ES-I3 (cell line): ENCODE data around the gene CWC27.

Source experiments
- H3K36me3 ChIP-seq: 2 replicates; pipeline ENCODE4 v1.6.1; 2013; ENCODE audit warnings: mild to moderate bottlenecking, low read length, control low read depth, moderate library complexity; ENCODE audit not compliant: insufficient read depth
- H3K4me1 ChIP-seq: 2 replicates; pipeline ENCODE4 v1.6.1; 2013; ENCODE audit warnings: mild to moderate bottlenecking, control low read depth, low read length; ENCODE audit not compliant: insufficient read depth
- H3K9ac ChIP-seq: 2 replicates; pipeline ENCODE4 v1.6.1; 2013; ENCODE audit warnings: low read depth, mild to moderate bottlenecking, low read length, moderate library complexity
- H3K9me3 ChIP-seq: 2 replicates; pipeline ENCODE4 v1.6.1; 2013; ENCODE audit warnings: mild to moderate bottlenecking, low read length, moderate library complexity; ENCODE audit not compliant: control insufficient read depth, insufficient read depth

CWC27 gene

DNA sequence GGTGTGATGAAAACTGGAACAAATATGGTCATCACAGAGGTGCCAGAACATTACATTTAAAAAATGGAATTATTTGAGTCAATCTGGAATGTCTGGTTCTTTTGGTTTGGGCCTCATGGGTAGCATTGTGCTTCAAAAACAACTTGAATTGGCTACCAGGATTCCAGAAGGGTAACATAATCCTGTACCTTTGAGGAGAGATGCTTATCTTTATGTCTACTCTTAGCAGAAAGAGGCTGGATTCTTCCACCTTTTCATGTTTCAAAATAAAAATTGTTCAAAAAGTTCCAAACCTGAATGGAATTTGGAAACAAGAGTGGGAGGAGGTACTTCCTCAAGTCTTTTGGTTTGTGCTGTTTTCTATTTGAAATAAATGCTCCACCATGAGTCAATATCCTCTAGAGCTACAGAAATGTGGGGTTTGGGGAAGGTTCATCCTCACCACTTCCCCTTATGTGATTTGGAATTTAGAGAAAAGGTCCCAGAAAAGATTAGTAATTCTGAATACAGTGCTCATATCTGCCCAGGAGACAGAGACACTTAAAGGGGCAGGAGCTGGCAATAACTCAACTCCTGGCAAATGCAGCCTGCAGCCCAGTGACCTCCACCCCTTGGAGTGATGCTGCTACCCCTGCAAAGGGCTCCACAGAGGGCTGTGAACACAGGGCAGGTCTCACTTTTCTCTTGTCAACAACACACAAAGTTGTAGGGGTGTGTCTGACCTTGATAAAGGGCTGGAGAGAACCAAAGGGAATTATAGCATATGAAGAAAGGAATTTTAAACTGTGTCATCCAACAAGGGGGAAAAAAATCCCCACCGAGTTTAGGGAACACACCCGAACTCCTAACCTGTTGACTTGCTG is 272.8 kb downstream of the CWC27 start:
- Histone ChIP-seq H3K9ac (no peak overlapping the region), H3K4me1 (peaks cover 7% of the 10 kb centered on the region), H3K36me3 (no peaks in the 10 kb centered on the region), H3K9me3 (no peaks in the 10 kb centered on the region)

DNA sequence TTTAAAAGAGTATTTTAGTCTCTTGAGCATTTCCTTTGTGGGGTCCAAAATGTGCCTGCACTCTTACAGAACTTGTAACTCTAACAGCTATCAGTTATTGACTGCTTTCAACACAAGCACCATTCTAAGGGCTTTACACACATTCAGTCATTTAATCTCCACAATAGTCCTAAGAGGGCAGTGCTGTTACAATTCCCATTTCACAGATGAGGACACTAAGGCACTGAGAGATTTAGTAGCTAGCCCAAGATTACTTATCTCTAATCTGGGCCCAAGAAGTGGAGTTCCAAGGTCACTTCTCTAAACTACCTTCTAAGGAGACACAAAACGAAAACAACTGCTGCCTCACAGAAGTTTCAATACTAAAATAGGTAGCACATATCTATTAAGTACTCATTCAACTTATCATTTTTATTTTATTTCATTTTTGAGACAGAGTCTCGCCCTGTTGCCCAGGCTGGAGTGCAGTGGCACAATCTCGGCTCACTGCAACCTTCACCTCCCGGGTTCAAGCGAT is 275.2 kb downstream of the CWC27 start:
- Histone ChIP-seq H3K9ac (no peak overlapping the region), H3K4me1 (no peaks in the 10 kb centered on the region), H3K9me3 (no peaks in the 10 kb centered on the region), H3K36me3 (no peaks in the 10 kb centered on the region)

DNA sequence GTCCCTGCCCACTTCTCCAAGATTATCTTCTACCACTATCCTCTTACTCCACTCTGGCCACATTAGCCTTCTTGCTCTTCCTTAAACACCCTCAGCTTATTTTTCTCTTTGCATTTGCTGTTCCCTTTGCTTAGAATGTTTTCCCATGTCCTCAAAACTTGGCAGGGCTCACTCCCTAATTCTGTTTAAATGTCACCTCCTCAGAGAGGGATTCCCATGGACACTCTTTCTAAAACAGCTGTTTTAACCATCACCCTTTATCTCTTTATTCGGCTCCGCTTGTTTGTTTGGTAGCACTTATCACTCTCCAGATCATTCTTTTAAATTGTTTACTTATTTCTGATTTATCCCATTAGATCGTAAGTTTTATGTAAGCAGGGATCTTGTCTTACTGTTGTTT is 278.5 kb downstream of the CWC27 start:
- H3K9me3 ChIP-seq = no peaks in the 10 kb centered on the region
- H3K36me3 ChIP-seq = no peaks in the 10 kb centered on the region
- no peaks in the 10 kb centered on the region for H3K4me1 ChIP-seq
- no peak overlapping the region for H3K9ac ChIP-seq

DNA sequence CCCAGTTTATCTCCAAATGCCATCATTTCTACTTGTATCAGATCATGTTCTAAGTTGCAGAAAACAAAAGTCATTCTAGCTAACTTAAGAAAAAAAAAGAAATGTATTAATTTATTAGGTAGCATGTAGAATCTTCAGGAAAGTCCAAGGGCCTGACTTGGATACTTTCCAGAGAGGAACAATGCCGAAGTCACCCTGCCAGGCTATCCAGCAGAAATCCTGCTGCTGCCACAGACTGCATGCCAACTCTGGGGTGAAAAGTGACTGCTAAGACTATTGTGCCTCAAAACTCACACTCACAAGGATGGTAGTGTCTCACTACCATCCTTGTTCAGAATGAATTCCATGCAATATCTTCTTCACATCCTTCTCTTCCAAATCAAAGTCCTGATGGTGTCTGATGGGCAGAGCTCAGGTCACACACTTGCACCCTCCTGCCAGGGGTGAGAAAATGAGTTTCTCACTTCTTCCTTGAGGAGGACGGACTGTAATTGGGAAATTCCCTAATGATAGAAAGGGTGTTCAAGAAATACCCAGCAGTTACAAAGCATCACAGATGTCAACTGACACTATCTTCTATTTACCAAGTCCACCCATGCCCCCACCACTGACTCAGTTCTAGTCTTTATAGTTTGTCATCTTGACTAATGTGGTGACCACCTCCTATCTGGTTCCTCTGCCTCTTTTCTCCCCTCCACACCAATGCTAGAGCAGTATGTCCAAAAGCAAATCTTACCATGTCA is 279.4 kb downstream of the CWC27 start:
- Histone ChIP-seq H3K4me1 (no peaks in the 10 kb centered on the region), H3K9me3 (no peaks in the 10 kb centered on the region), H3K36me3 (no peaks in the 10 kb centered on the region), H3K9ac (no peak overlapping the region)

DNA sequence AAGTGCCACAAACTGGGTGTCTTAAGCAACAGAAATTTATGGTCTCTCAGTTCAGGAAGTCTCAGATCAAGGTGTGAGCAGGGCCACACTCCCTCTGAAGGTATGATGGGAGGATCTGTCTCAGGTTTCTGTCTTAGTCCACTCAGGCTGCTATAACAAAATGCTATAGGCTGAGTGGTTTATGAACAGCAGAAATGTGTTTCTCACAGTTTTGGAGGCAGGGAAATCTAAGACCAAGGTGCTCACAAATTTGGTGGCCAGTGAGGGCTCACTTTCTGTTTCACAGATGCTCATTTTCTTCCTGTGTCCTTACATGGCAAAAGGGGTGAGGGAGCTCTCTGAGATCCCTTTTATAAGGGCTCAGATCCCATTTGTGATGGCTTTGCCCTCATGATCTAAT is 281.4 kb downstream of the CWC27 start:
- no peaks in the 10 kb centered on the region for H3K4me1 ChIP-seq

DNA sequence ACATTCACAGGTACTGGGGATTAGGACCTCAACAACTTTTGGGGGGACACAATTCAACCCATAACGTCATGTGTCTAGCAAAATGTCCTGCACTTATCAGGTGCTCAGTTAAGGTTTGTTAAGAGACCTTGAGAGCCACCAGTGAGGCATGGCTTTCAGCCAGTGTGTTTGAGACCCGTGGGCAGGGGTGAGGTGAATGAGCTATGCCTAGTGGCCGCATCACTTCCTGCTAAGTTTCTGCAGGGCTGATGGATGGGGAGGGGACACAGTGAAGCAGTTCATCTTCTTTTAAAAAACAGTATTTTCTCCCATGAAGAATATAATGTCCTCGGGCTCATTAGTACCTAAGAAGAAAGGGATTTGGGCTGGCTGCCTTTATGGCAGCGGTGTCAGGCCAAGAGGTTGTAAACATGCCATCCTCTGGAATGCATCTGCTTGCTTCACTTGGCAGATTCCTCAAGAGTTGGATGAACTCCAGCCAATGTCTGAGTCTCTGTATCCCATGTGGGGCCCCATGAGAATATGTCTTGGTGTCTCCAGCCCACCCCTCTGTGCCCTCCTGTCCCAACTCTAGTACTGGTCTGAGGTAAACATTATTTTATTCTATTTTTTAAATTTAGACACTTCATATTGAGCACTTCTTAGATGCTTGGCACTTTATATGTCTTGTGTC is 282.2 kb downstream of the CWC27 start:
- Histone ChIP-seq H3K9ac (no peak overlapping the region), H3K9me3 (no peaks in the 10 kb centered on the region), H3K36me3 (no peaks in the 10 kb centered on the region), H3K4me1 (no peaks in the 10 kb centered on the region)

More for the DNA sequence above, 281.4 kb downstream of the CWC27 start:
- H3K36me3 ChIP-seq = no peaks in the 10 kb centered on the region
- no peaks in the 10 kb centered on the region for H3K9me3 ChIP-seq
- H3K9ac ChIP-seq = no peak overlapping the region

DNA sequence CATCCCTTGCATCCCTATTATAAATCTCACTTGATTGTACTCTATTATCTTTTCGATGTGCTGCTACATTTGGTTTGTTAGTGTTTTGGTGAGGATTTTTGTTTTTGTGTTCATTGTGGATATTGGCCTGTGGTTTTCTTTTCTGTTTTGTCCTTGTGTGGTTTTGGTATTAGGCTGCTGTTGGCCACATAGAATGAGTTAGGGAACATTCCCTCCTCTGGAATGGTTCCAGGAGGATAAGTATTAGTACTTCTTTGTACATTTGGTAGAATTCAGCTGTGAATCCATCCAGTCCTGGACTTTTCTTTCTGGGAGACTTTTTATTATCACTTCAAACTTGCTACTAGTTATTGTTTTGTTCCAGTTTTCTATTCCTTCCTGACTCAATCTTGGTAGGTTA is 287.2 kb downstream of the CWC27 start:
- Histone ChIP-seq H3K4me1 (no peaks in the 10 kb centered on the region), H3K9me3 (peaks cover 3% of the 10 kb centered on the region; the same call in 1 of the 2 replicates), H3K9ac (no peak overlapping the region)

DNA sequence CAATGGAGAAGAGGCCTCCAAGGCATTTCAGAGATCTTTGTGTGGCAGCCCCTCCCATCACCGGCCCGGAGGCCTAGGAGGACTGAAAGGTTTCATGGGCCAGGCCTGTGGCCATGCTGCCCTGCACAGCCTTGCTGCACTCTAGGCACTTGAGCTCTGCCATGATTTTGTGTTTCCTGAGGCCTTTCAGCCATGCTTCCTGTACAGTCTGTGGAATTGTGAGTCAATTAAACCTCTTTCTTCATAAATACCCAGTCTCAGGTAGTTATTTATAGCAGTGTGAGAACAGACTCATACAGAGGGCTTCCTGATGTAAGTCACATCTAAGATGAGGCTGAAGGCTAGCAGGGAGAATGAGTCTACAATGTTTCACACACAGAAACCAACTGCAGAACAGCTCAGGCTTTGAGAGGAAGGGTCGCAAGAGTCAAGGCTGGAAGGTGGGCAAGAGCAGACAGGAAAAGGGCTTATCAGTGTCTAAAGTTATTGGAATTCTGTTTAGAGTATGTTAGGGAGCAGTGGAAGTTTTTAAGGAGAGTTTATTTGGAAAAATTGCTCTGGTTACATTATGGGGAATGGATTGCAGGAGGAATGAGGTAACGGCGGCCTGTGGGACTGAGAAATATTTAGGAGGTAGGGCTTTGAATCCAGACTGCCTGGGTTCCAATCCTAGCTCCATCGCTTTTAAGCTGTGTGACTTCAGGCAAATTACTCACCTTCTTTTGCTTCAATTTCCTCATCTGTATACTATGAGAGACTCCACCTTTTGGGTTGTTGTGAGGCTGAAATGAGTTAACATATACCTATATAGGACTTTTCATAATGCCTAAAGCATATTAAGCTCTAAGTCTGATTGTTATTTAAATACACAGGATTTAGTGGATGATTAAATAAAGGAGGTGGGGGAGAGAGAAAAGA is 291.2 kb downstream of the CWC27 start:
- no peak overlapping the region for H3K9ac ChIP-seq
- peaks cover 3% of the 10 kb centered on the region; the same call in 1 of the 2 replicates for H3K4me1 ChIP-seq
- no peaks in the 10 kb centered on the region for H3K36me3 ChIP-seq
- peaks cover 3% of the 10 kb centered on the region; the same call in 1 of the 2 replicates for H3K9me3 ChIP-seq

More for the DNA sequence above, 287.2 kb downstream of the CWC27 start:
- no peaks in the 10 kb centered on the region for H3K36me3 ChIP-seq

DNA sequence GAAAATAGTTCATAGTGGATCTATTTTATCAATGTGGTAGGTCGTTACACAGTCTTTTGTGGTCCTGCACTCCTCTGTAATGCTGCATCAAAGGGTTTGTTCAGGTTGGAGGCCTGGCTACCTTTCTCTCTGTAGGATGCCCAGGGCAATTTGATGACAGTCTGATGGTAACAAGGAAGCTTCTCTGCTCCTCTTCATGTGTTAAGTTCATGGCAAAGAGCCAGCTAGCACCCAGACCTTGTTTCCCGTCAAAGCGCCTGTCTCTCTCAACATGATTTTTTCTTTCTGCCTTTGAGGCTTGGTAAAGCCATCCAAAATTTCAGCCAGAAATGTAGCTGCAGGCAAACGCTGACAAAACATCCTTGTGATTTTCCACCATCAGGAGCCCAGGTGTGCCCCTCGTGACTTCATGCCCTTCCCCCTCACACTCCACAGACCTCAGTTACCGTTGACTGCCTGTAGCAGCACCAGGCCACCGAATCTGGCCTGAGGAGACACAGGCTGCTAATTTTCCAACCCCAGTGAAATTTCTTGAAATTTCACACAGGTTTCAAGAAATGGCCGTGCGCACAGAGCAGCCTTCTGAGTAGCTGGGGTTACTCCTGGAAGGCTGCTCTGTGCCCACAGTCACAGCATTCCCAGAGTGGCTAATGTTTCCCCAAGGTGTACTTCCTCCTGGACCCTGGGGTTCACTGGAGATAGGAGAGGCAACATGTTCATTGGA is 292.7 kb downstream of the CWC27 start:
- Histone ChIP-seq H3K36me3 (no peaks in the 10 kb centered on the region), H3K9me3 (peaks cover 3% of the 10 kb centered on the region; the same call in 1 of the 2 replicates), H3K4me1 (peaks cover 12% of the 10 kb centered on the region), H3K9ac (no peak overlapping the region)

DNA sequence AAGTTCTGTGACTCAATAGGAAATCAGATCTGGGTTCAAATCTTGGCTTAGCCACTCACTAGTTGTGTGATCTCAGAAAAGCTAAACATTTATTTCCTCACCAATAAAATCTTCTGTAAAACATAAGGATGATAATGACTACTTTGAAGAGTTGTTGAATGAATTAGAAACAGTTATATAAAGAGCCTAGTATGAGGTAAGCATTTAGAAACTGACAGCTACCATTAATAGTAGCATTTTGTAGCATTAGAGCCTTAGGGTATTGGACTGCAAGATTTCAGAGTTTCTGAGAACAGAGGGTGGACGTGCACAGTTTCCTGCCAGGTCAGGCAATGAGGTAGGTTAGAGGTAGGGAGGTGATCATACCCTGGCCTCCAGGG is 293.2 kb downstream of the CWC27 start:
- no peaks in the 10 kb centered on the region for H3K36me3 ChIP-seq
- H3K9me3 ChIP-seq = peaks cover 3% of the 10 kb centered on the region; the same call in 1 of the 2 replicates
- peaks cover 17% of the 10 kb centered on the region for H3K4me1 ChIP-seq
- no peak overlapping the region for H3K9ac ChIP-seq

DNA sequence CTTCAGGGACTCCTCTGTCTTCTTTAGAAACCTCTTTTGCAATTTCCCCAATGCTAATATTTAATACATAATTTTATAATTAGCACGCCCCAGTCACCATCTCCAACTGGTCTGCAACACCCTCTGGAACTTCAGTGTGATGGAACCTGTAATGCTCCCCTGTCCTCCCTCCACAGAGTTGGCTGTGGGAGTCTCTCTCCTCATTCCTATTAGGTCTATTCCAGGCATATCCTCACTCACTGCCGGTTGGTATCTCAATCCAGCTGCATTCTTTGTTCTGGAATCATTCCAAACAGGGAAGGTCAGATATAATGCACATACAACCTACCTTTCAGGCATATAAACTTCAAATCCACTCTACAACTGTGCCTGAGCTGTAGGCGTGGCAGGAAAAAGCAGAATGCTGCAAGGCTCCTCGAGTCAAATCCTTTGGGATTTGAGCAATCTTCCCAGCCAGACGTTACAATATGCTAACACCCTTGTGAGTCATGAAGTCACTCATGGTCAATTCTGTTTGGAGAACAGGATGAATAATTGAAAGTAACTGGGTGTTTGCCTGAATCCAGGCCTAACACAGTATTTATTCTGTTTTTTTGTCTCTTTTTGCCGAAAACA is 293.8 kb downstream of the CWC27 start:
- Histone ChIP-seq H3K36me3 (no peaks in the 10 kb centered on the region), H3K4me1 (peaks cover 18% of the 10 kb centered on the region), H3K9ac (no peak overlapping the region)

DNA sequence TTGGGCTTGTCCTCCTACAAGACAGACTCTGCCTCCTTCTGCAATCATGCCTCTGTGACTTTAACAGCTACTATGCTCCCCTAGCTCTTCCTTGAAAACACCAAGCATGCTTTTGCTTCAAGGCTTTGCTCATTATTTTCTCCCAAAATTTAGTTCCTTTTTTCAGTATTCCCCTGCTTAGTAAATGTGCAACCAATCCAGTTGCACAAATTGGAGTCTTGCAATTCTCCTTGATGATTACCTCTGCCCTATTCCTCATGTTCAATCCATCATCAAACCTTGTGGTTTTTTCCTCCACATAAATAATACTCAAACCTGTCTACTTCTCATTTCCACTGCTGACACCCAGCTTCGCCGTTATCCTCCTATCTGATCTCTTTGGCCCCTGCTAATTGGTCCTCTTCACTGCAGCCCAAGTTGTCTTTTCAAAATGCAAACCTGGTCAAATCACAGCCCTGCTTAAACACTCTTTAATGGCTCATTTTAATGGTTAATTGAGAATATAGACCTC is 296.3 kb downstream of the CWC27 start:
- Histone ChIP-seq H3K36me3 (no peaks in the 10 kb centered on the region), H3K9me3 (no peaks in the 10 kb centered on the region), H3K9ac (no peak overlapping the region), H3K4me1 (peaks cover 18% of the 10 kb centered on the region)

More for the DNA sequence above, 293.8 kb downstream of the CWC27 start:
- peaks cover 3% of the 10 kb centered on the region; the same call in 1 of the 2 replicates for H3K9me3 ChIP-seq
